Measurements from ENCODE around the gene PNISR.

PNISR gene

GRCh38 chr6:99409672-99410071 is 15.4 kb downstream of the PNISR start:
- no peak for DNase-seq
- Histone ChIP-seq H3K4me1 (ENCODE audit: low read length) (no peaks in the 10 kb centered on the region), H3K27me3 (replicated peaks; ENCODE audit: insufficient read depth, low read length) (no peaks in the 10 kb centered on the region), H3K9me3 (replicated peaks; ENCODE audit: insufficient read depth, low read length) (no peaks in the 10 kb centered on the region), H3K27ac (ENCODE audit: low read length) (no peak overlapping the region), H3F3A (ENCODE audit: insufficient read depth, low read length) (no peaks in the 10 kb centered on the region), H3K36me3 (replicated peaks; ENCODE audit: insufficient read depth, low read length) (peaks cover 29% of the 10 kb centered on the region), H3K79me2 (ENCODE audit: low read length) (peaks cover 51% of the 10 kb centered on the region), H3K4me2 (ENCODE audit: low read depth, low read length) (no peak overlapping the region), H3K9me2 (replicated peaks; ENCODE audit: insufficient read depth, low read length) (no peaks in the 10 kb centered on the region), H4K20me1 (ENCODE audit: insufficient read depth, low read length) (no peaks in the 10 kb centered on the region; the same call in 1 of the 2 replicates), H3K4me3 (ENCODE audit: low read length) (no peak overlapping the region), H3K9ac (ENCODE audit: low read length) (no peak overlapping the region), H2AFZ (ENCODE audit: low read length) (no peak overlapping the region)
- TF ChIP-seq EZH2 (optimal IDR thresholded peaks at IDR 0.05; ENCODE audit: low read depth, low read length) = no peak

- Histone ChIP-seq H3K4me1 (ENCODE audit: low read length) (no peaks in the 10 kb centered on the region), H3K27me3 (replicated peaks; ENCODE audit: insufficient read depth, low read length) (no peaks in the 10 kb centered on the region), H2AFZ (ENCODE audit: low read length) (no peak overlapping the region), H3K4me3 (ENCODE audit: low read length) (no peak overlapping the region), H3K9me2 (replicated peaks; ENCODE audit: insufficient read depth, low read length) (no peaks in the 10 kb centered on the region), H3K27ac (ENCODE audit: low read length) (no peak overlapping the region), H3K79me2 (ENCODE audit: low read length) (peaks cover 26% of the 10 kb centered on the region), H3K36me3 (replicated peaks; ENCODE audit: insufficient read depth, low read length) (peaks cover 35% of the 10 kb centered on the region), H3K9ac (ENCODE audit: low read length) (no peak overlapping the region), H4K20me1 (ENCODE audit: insufficient read depth, low read length) (no peaks in the 10 kb centered on the region; the same call in 1 of the 2 replicates), H3K9me3 (replicated peaks; ENCODE audit: insufficient read depth, low read length) (no peaks in the 10 kb centered on the region), H3K4me2 (ENCODE audit: low read depth, low read length) (no peak overlapping the region), H3F3A (ENCODE audit: insufficient read depth, low read length) (no peaks in the 10 kb centered on the region)
- TF ChIP-seq, protein P1, sequence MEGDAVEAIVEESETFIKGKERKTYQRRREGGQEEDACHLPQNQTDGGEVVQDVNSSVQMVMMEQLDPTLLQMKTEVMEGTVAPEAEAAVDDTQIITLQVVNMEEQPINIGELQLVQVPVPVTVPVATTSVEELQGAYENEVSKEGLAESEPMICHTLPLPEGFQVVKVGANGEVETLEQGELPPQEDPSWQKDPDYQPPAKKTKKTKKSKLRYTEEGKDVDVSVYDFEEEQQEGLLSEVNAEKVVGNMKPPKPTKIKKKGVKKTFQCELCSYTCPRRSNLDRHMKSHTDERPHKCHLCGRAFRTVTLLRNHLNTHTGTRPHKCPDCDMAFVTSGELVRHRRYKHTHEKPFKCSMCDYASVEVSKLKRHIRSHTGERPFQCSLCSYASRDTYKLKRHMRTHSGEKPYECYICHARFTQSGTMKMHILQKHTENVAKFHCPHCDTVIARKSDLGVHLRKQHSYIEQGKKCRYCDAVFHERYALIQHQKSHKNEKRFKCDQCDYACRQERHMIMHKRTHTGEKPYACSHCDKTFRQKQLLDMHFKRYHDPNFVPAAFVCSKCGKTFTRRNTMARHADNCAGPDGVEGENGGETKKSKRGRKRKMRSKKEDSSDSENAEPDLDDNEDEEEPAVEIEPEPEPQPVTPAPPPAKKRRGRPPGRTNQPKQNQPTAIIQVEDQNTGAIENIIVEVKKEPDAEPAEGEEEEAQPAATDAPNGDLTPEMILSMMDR (IDR thresholded peaks at IDR 0.05; ENCODE audit: low read length) = no peak
- TF ChIP-seq EZH2 (optimal IDR thresholded peaks at IDR 0.05; ENCODE audit: low read depth, low read length) (no peak), EZH2phosphoT487 (IDR thresholded peaks at IDR 0.05; ENCODE audit: low read length) (no peak)
- no peak for DNase-seq
These were observed 18.0 kb downstream of the PNISR start for GRCh38 chr6:99407076-99407475.

GRCh38 chr6:99402448-99402847 is 22.7 kb downstream of the PNISR start:
- Histone ChIP-seq H3K27ac (ENCODE audit: low read length) (no peak overlapping the region), H3K4me3 (ENCODE audit: low read length) (no peak overlapping the region), H3K4me1 (ENCODE audit: low read length) (no peaks in the 10 kb centered on the region), H3K4me2 (ENCODE audit: low read depth, low read length) (no peak overlapping the region), H3K9me2 (replicated peaks; ENCODE audit: insufficient read depth, low read length) (no peaks in the 10 kb centered on the region), H3K9me3 (replicated peaks; ENCODE audit: insufficient read depth, low read length) (no peaks in the 10 kb centered on the region), H3K79me2 (ENCODE audit: low read length) (no peaks in the 10 kb centered on the region), H3K27me3 (replicated peaks; ENCODE audit: insufficient read depth, low read length) (no peaks in the 10 kb centered on the region), H4K20me1 (ENCODE audit: insufficient read depth, low read length) (no peaks in the 10 kb centered on the region), H3K36me3 (replicated peaks; ENCODE audit: insufficient read depth, low read length) (peaks cover 18% of the 10 kb centered on the region), H3F3A (ENCODE audit: insufficient read depth, low read length) (no peaks in the 10 kb centered on the region), H3K9ac (ENCODE audit: low read length) (no peak overlapping the region), H2AFZ (ENCODE audit: low read length) (no peak overlapping the region)
- no peak for DNase-seq
- TF ChIP-seq, protein P1 (IDR thresholded peaks at IDR 0.05; ENCODE audit: low read length) = no peak
- no peak for TF ChIP-seq EZH2 (optimal IDR thresholded peaks at IDR 0.05; ENCODE audit: low read depth, low read length)
- TF ChIP-seq EZH2phosphoT487 (IDR thresholded peaks at IDR 0.05; ENCODE audit: low read length) = no peak

- H3K9ac ChIP-seq (ENCODE audit: low read length) = no peak overlapping the region
- H3K27ac ChIP-seq (ENCODE audit: low read length) = no peak overlapping the region
- H3K4me3 ChIP-seq (ENCODE audit: low read length) = no peak overlapping the region
- no peaks in the 10 kb centered on the region for H3K9me2 ChIP-seq (replicated peaks; ENCODE audit: insufficient read depth, low read length)
- H4K20me1 ChIP-seq (ENCODE audit: insufficient read depth, low read length) = no peaks in the 10 kb centered on the region
- H3K4me1 ChIP-seq (ENCODE audit: low read length) = no peaks in the 10 kb centered on the region
- H3K4me2 ChIP-seq (ENCODE audit: low read depth, low read length) = no peak overlapping the region
- H2AFZ ChIP-seq (ENCODE audit: low read length) = no peak overlapping the region
- no peaks in the 10 kb centered on the region for H3K9me3 ChIP-seq (replicated peaks; ENCODE audit: insufficient read depth, low read length)
- no peak for TF ChIP-seq EZH2 (optimal IDR thresholded peaks at IDR 0.05; ENCODE audit: low read depth, low read length)
- TF ChIP-seq, protein P1 (IDR thresholded peaks at IDR 0.05; ENCODE audit: low read length) = no peak
- TF ChIP-seq EZH2phosphoT487 (IDR thresholded peaks at IDR 0.05; ENCODE audit: low read length) = no peak
- no peak for DNase-seq
- H3K27me3 ChIP-seq (replicated peaks; ENCODE audit: insufficient read depth, low read length) = no peaks in the 10 kb centered on the region
- H3F3A ChIP-seq (ENCODE audit: insufficient read depth, low read length) = peaks cover 13% of the 10 kb centered on the region; the same call in 1 of the 2 replicates
- no peaks in the 10 kb centered on the region for H3K79me2 ChIP-seq (ENCODE audit: low read length)
- H3K36me3 ChIP-seq (replicated peaks; ENCODE audit: insufficient read depth, low read length) = no peaks in the 10 kb centered on the region; the same call in 1 of the 2 replicates
These were observed 27.8 kb downstream of the PNISR start for GRCh38 chr6:99397287-99397686.
